Measurements from ENCODE around the gene APBA1. TPM values are rescaled to one million over a fixed set of nuclear protein-coding genes. Genes with fewer than 3 reads are reported as not detected.
"Not testable (repeated sequence)": the region's sequence is repeated elsewhere in the genome, so short reads cannot be mapped to it uniquely, and the experiment has no call there.

APBA1 gene
- total and polyA plus RNA-seq, 4 donors = 0.95 to 8.1 (median 2.8) TPM

DNA sequence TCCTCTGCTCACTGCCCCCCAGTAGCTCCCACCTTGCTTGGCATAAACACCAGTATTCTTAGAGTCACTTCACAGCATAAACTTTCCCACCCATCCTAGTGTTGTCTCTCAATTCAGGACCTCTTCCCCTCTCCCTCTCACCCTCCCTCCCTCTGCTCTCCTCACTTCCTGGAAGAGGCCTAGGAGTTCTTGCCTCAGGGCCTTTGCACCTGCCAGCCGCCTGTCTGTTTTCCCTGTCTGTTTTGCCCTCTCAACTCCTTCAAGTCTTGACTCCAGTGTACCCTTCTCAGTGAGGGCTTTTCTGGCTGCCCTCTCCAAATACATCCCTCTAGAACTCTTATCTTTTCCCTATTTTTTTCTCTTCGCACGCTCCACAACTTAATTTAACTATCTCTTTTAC is 260.9 kb downstream of the APBA1 start:
- TF ChIP-seq, protein P1, sequence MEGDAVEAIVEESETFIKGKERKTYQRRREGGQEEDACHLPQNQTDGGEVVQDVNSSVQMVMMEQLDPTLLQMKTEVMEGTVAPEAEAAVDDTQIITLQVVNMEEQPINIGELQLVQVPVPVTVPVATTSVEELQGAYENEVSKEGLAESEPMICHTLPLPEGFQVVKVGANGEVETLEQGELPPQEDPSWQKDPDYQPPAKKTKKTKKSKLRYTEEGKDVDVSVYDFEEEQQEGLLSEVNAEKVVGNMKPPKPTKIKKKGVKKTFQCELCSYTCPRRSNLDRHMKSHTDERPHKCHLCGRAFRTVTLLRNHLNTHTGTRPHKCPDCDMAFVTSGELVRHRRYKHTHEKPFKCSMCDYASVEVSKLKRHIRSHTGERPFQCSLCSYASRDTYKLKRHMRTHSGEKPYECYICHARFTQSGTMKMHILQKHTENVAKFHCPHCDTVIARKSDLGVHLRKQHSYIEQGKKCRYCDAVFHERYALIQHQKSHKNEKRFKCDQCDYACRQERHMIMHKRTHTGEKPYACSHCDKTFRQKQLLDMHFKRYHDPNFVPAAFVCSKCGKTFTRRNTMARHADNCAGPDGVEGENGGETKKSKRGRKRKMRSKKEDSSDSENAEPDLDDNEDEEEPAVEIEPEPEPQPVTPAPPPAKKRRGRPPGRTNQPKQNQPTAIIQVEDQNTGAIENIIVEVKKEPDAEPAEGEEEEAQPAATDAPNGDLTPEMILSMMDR (IDR thresholded peaks at IDR 0.05; ENCODE audit: control extremely low read depth, extremely low read depth) = no peak
- H3K27me3 ChIP-seq (ENCODE audit: control insufficient read depth in 3 of 3, insufficient read depth in 3 of 3, low read length in 2 of 3) = no peaks in the 10 kb centered on the region
- no peak overlapping the region for H3K9ac ChIP-seq (ENCODE audit: insufficient read depth in 1 of 2, low read length in 2 of 2)
- no peaks in the 10 kb centered on the region for H3K9me3 ChIP-seq (ENCODE audit: control insufficient read depth in 4 of 4, insufficient read depth in 3 of 4, low read length in 3 of 4)
- 96 to 98% methylated on average over 3 of the region's 3 CpGs for WGBS, 2 donors
- no peaks in the 10 kb centered on the region for H3K36me3 ChIP-seq (ENCODE audit: control insufficient read depth in 4 of 4, insufficient read depth in 4 of 4, low read length in 4 of 4)
- H3K27ac ChIP-seq (ENCODE audit: low read depth in 1 of 2, low read length in 1 of 2) = no peak overlapping the region
- ATAC-seq (ENCODE audit: insufficient read depth, low FRiP score) = no peak
- DNase-seq = no peak
- peaks cover 0 to 3% (median 0%) of the 10 kb centered on the region in 5 donors for H3K4me1 ChIP-seq (ENCODE audit: control insufficient read depth in 5 of 5, insufficient read depth in 5 of 5, low read length in 5 of 5)
- H3K4me3 ChIP-seq = no peak overlapping the region

DNA sequence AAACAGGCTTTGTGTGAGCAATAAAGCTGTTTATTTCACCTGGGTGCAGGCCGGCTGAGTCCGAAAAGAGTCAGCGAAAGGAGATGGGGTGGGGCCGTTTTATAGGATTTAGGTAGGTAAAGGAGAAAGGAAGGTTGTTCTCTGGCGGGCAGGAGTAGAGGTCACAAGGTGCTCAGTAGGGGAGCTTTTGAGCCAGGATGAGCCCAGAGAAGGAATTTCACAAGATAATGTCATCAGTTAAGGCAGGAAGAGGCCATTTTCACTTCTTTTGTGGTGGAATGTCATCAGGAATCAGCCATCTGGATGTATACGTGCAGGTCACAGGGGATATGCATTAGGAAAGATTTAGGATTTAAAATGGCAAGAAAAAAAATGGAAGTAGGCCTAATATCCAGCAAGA is 262.2 kb downstream of the APBA1 start:
- not testable (repeated sequence) for H3K36me3 ChIP-seq (ENCODE audit: control insufficient read depth in 4 of 4, insufficient read depth in 4 of 4, low read length in 4 of 4); H3K27me3 ChIP-seq (ENCODE audit: control insufficient read depth in 3 of 3, insufficient read depth in 3 of 3, low read length in 2 of 3); H3K9ac ChIP-seq (ENCODE audit: insufficient read depth in 1 of 2, low read length in 2 of 2); H3K27ac ChIP-seq (ENCODE audit: low read depth in 1 of 2, low read length in 1 of 2); H3K4me3 ChIP-seq; ATAC-seq (ENCODE audit: insufficient read depth, low FRiP score); H3K4me1 ChIP-seq (ENCODE audit: control insufficient read depth in 5 of 5, insufficient read depth in 5 of 5, low read length in 5 of 5); DNase-seq; H3K9me3 ChIP-seq (ENCODE audit: control insufficient read depth in 4 of 4, insufficient read depth in 3 of 4, low read length in 3 of 4)
- WGBS, 2 donors = 90 to 94% methylated on average over 6 of the region's 6 CpGs

DNA sequence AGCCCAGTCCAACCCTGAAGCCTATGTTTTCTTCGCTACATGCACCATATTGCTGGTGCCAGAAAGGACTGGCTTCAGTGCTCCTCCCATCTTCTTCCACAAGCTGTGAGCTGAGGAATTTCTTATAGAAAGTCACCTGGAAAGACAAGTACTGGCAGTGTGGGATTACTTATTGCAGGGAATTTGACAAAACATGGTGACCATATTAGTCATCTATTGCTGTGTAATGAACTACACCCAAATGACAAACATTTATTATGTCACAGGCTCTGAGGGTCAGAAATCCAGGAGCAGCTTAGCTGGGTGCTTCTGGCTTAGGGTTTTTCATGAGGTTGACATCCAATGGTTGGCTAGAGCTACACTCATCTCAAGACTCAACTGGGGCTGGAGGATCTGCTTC is 271.7 kb downstream of the APBA1 start:
- Histone ChIP-seq H3K9me3 (ENCODE audit: control insufficient read depth in 4 of 4, insufficient read depth in 3 of 4, low read length in 3 of 4) (peaks cover 0 to 3% (median 0%) of the 10 kb centered on the region in 4 donors), H3K4me1 (ENCODE audit: control insufficient read depth in 5 of 5, insufficient read depth in 5 of 5, low read length in 5 of 5) (no peaks in the 10 kb centered on the region), H3K9ac (ENCODE audit: insufficient read depth in 1 of 2, low read length in 2 of 2) (no peak overlapping the region), H3K36me3 (ENCODE audit: control insufficient read depth in 4 of 4, insufficient read depth in 4 of 4, low read length in 4 of 4) (no peaks in the 10 kb centered on the region), H3K27ac (ENCODE audit: low read depth in 1 of 2, low read length in 1 of 2) (no peak overlapping the region), H3K4me3 (no peak overlapping the region), H3K27me3 (ENCODE audit: control insufficient read depth in 3 of 3, insufficient read depth in 3 of 3, low read length in 2 of 3) (no peaks in the 10 kb centered on the region)
- TF ChIP-seq, protein P1 (IDR thresholded peaks at IDR 0.05; ENCODE audit: control extremely low read depth, extremely low read depth) = no peak
- DNase-seq (no peak), ATAC-seq (ENCODE audit: insufficient read depth, low FRiP score) (no peak)
- 91 to 97% methylated on average over 1 of the region's 1 CpG for WGBS, 2 donors

DNA sequence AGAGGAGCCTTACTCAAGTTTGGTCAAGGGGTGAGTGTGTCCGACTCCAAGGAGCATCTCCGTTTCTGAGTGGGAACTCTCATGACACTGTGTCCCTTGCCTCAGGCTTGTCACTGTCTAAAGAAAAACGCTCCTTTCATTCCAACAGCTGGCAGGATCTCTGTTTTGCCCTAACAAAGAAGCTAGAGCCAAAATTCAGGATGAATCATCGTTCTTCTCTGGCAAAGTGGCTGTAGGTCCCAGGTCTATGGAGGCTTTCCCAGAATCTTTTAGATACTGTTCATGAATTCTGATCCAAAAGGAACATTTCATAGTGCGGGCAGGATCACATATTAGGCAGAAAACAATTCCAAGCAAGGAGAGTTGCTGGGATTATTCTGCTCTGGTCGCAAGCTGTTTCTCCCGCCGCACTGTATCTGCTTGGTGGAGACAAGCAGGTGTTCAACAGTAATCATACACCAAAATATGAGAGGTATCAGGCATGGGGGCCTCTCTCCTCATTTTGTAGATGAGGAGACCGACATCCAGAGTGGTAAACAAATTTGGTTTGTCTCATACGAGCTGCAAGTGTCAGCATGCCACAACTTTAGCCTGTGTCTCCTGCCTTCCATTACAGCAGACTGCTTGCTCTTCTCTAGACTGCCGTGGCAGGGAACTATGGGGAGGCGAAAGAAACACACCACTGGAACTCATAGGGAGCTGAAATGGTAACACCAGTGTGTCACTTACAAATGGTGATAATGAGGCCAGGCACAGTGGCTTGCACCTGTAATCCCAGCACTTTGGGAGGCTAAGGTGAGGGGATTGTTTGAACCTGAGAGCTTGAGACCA is 274.6 kb downstream of the APBA1 start:
- no peak overlapping the region for H3K4me3 ChIP-seq
- no peak for ATAC-seq (ENCODE audit: insufficient read depth, low FRiP score)
- WGBS, 2 donors = 65 to 77% methylated on average over 12 of the region's 12 CpGs
- peak overlapping the region in 1 of 2 donors; percentile 9 for H3K27ac ChIP-seq (ENCODE audit: low read depth in 1 of 2, low read length in 1 of 2)
- H3K9me3 ChIP-seq (ENCODE audit: control insufficient read depth in 4 of 4, insufficient read depth in 3 of 4, low read length in 3 of 4) = peaks cover 0 to 3% (median 0%) of the 10 kb centered on the region in 4 donors
- peaks cover 0 to 3% (median 1%) of the 10 kb centered on the region in 5 donors for H3K4me1 ChIP-seq (ENCODE audit: control insufficient read depth in 5 of 5, insufficient read depth in 5 of 5, low read length in 5 of 5)
- TF ChIP-seq, protein P1 (IDR thresholded peaks at IDR 0.05; ENCODE audit: control extremely low read depth, extremely low read depth) = no peak
- no peaks in the 10 kb centered on the region for H3K27me3 ChIP-seq (ENCODE audit: control insufficient read depth in 3 of 3, insufficient read depth in 3 of 3, low read length in 2 of 3)
- DNase-seq = no peak
- no peaks in the 10 kb centered on the region for H3K36me3 ChIP-seq (ENCODE audit: control insufficient read depth in 4 of 4, insufficient read depth in 4 of 4, low read length in 4 of 4)
- H3K9ac ChIP-seq (ENCODE audit: insufficient read depth in 1 of 2, low read length in 2 of 2) = no peak overlapping the region
